GM12878 (cell line): ENCODE results near the gene DOCK2. TPM values are rescaled to one million over a fixed set of nuclear protein-coding genes. Genes with fewer than 3 reads are reported as not detected.

Source experiments
- ATAC-seq: fragments of 200-7000 bp; cut with Tn5 transposase; 3 replicates; pipeline ENCODE4 v1.9.1; 2020; ENCODE audit warnings: mild to moderate bottlenecking, moderate library complexity
- BruUV-seq: library from RNA; stranded (reverse); fragments of 400-500 nt; replicated peaks from 2 replicates; lab custom pipeline; 2021; lab: Mats Ljungman, UMichigan
- CTCF ChIA-PET: fragments of 300-600 bp; sonication (Branson Sonifier 250); formaldehyde crosslinking; extraction: SDS; loops from one replicate; lab custom pipeline; 2021; ENCODE audit warnings: inconsistent platforms; lab: Yijun Ruan, JAX
- POLR2A ChIA-PET: fragments of 350-600 bp; formaldehyde crosslinking; extraction: SDS; loops from one replicate; lab custom pipeline; 2021; ENCODE audit warnings: inconsistent platforms; lab: Charles Lee
- RAD21 ChIA-PET: fragments of 300-600 bp; sonication (Branson Sonifier 250); formaldehyde crosslinking; loops from one replicate; lab custom pipeline; 2023; ENCODE audit warnings: antibody characterized with exemption; ENCODE audit not compliant: unreplicated experiment; lab: Charles Lee
- SMC1A ChIA-PET: fragments of 300-600 bp; sonication (Branson Sonifier 250); formaldehyde crosslinking; loops from one replicate; lab custom pipeline; 2023; ENCODE audit not compliant: unreplicated experiment, uncharacterized antibody; lab: Charles Lee
- DNase-seq: peaks from one replicate; pipeline ENCODE4 v3.0.0-alpha.2; 2011; ENCODE audit warnings: low read depth, low spot score
- FAIRE-seq: peaks from 3 replicates; lab custom pipeline; 2011; peaks lifted over from hg19 to GRCh38; lab: Jason Lieb, UNC
- H2AFZ ChIP-seq: 2 replicates; pipeline ENCODE4 v1.6.0; 2011; ENCODE audit warnings: low read depth, low read length, control low read depth; ENCODE audit not compliant: control insufficient read depth
- H3K27ac ChIP-seq: 2 replicates; pipeline ENCODE4 v1.5.1; 2011; ENCODE audit warnings: control low read depth; ENCODE audit not compliant: control insufficient read depth, insufficient read depth
- H3K27me3 ChIP-seq, 2 experiments: replicated peaks in 1 of 2; 2 replicates each; pipeline versions ENCODE4 v1.6.0 to v1.6.1; 2011; ENCODE audit warnings: low read length in 1 of 2; ENCODE audit not compliant: control insufficient read depth in 2 of 2, insufficient read depth in 2 of 2
- H3K36me3 ChIP-seq, 2 experiments: 2 replicates each; pipeline ENCODE4 v1.5.1; 2011; ENCODE audit warnings: low read length in 1 of 2; ENCODE audit not compliant: control insufficient read depth in 2 of 2, insufficient read depth in 2 of 2
- H3K4me1 ChIP-seq: 2 replicates; pipeline ENCODE4 v1.6.1; 2011; ENCODE audit warnings: mild to moderate bottlenecking, low read length, moderate library complexity, mixed read lengths; ENCODE audit not compliant: control insufficient read depth, insufficient read depth
- H3K4me2 ChIP-seq: 2 replicates; pipeline ENCODE4 v1.6.0; 2011; ENCODE audit warnings: control low read depth; ENCODE audit not compliant: control insufficient read depth, insufficient read depth
- H3K4me3 ChIP-seq: fragments of 200-600 bp; sonication (generic); 2 replicates; pipeline ENCODE4 v1.5.1; 2016
- H3K79me2 ChIP-seq: 2 replicates; pipeline ENCODE4 v1.6.0; 2011; ENCODE audit warnings: low read length; ENCODE audit not compliant: control insufficient read depth, insufficient read depth
- H3K9ac ChIP-seq: 2 replicates; pipeline ENCODE4 v1.8.0; 2011; ENCODE audit warnings: low read length, control low read depth, mixed read lengths; ENCODE audit not compliant: control insufficient read depth, insufficient read depth
- H3K9me3 ChIP-seq: replicated peaks from 3 replicates; pipeline ENCODE4 v1.5.1; 2011; ENCODE audit warnings: mild to moderate bottlenecking, low read length; ENCODE audit not compliant: control insufficient read depth, insufficient read depth
- H4K20me1 ChIP-seq: 2 replicates; pipeline ENCODE4 v1.6.0; 2011; ENCODE audit not compliant: control insufficient read depth, insufficient read depth
- ESRRA ChIP-seq: IDR thresholded peaks from 2 replicates; pipeline ENCODE4 v1.6.1; 2012; ENCODE audit warnings: mild to moderate bottlenecking, low read length, improper control_type of control experiment
- PAX5 ChIP-seq: IDR thresholded peaks from 2 replicates; pipeline ENCODE4 v1.6.1; 2011; ENCODE audit warnings: low read depth, low read length, borderline replicate concordance
- YY1 ChIP-seq: IDR thresholded peaks from 2 replicates; pipeline ENCODE4 v1.6.1; 2011; ENCODE audit warnings: low read depth, mild to moderate bottlenecking, low read length
- WGBS: methylation state at CpG from one replicate; pipeline ENCODE4 v1.1.6; 2016; ENCODE audit warnings: low lambda C conversion rate; ENCODE audit not compliant: insufficient replicate concordance, insufficient coverage; ENCODE audit errors: missing lambda C conversion rate; 5-methylcytosine and 5-hydroxymethylcytosine counted together
- in situ Hi-C: fragments of 300-500 bp; cut with MboI; formaldehyde crosslinking; loops from 9 replicates; pipeline ENCODE4 v1.14.3; 2018; ENCODE audit warnings: mixed read lengths
- intact Hi-C: fragments of 100-400 bp; cut with micrococcal nuclease; formaldehyde crosslinking; loops from one replicate; pipeline ENCODE4 v1.14.2; 2022; ENCODE audit not compliant: unreplicated experiment
- polyA plus RNA-seq, 11 experiments: library from polyadenylated mRNA; depleted of rRNA in 4 of 11; unstranded in 6 of 11; stranded (reverse) in 5 of 11; fragments of >200 nt; fragmentation: Nextera tagmentation in 4 of 11; fragmentation: Illumina TruSeq in 1 of 11; extraction: Ambion mirVana in 4 of 11; extraction: Trizol in 1 of 11; gene quantifications; 1 replicate in 1 of 11; 2 replicates in 10 of 11; pipeline versions ENCODE4 v1.2.1 to v1.2.3, GENCODE V29; 2011 to 2016; ENCODE audit warnings: inconsistent platforms in 2 of 11, missing spikeins in 2 of 11, low read depth in 1 of 11
- total RNA-seq, 4 experiments: library from RNA; depleted of rRNA in 3 of 4; stranded (reverse); fragments of >200 nt in 3 of 4; fragmentation: Illumina TruSeq in 1 of 4; extraction: Trizol in 1 of 4; gene quantifications; 2 replicates each; pipeline versions ENCODE4 v1.2.1 to v1.2.3, GENCODE V29; 2013 to 2021

The DOCK2 gene
- total and polyA plus RNA-seq, 10 of the 15 experiments (the other 5 are each of a cell fraction or from before 2014, with no cell fraction given), result 34.2 to 192 (median 118) TPM

- Histone ChIP-seq H3K27ac (no peak overlapping the region), H2AFZ (no peak overlapping the region), H3K4me3 (no peak overlapping the region), H3K79me2 (no peaks in the 10 kb centered on the region), H3K4me1 (no peaks in the 10 kb centered on the region), H3K36me3 (peaks cover 42 to 43% of the 10 kb centered on the region in 2 experiments; a peak in 3 of 4 replicates), H3K27me3 (no peaks in the 10 kb centered on the region), H3K4me2 (no peak overlapping the region), H3K9ac (no peak overlapping the region), H4K20me1 (no peaks in the 10 kb centered on the region), H3K9me3 (no peaks in the 10 kb centered on the region)
- in situ Hi-C loops, result no loop called here
- intact Hi-C loops, result loop anchor here (10.0 kb wide), 1 partner anchor 371 kb away; no protein-coding TSS in a partner anchor
- CTCF ChIA-PET, result no interaction called here
- DNase-seq (no peak), FAIRE-seq (no peak), ATAC-seq (no peak)
- TF ChIP-seq YY1, result no peak
- POLR2A ChIA-PET, result interaction anchor here (0.6 kb wide), 1 partner anchor 11 kb away, joined by 3 read pairs; no protein-coding TSS in a partner anchor
- WGBS, result 83% methylated on average over 1 of the region's 1 CpG
- SMC1A ChIA-PET, result no interaction called here
- BruUV-seq, result no TSS peak
- RAD21 ChIA-PET, result no interaction called here
These were observed 439.1 kb downstream of the DOCK2 start for GRCh38 chr5:170076211-170076610.

GRCh38 chr5:170076739-170077138, 439.7 kb downstream of the DOCK2 start:
- H4K20me1 ChIP-seq, result no peaks in the 10 kb centered on the region
- no peak overlapping the region for H3K9ac ChIP-seq
- no peak overlapping the region for H3K27ac ChIP-seq
- no peaks in the 10 kb centered on the region for H3K27me3 ChIP-seq
- no peak overlapping the region for H3K4me2 ChIP-seq
- in situ Hi-C loops, result no loop called here
- H3K79me2 ChIP-seq, result no peaks in the 10 kb centered on the region
- H3K36me3 ChIP-seq, result peaks cover 41 to 48% of the 10 kb centered on the region in 2 experiments; a peak in 3 of 4 replicates
- ChIA-PET CTCF (no interaction called here), RAD21 (no interaction called here), POLR2A (no interaction called here), SMC1A (no interaction called here)
- H3K4me3 ChIP-seq, result no peak overlapping the region
- no peak for TF ChIP-seq ESRRA
- TF ChIP-seq PAX5, result no peak
- no peak overlapping the region for H2AFZ ChIP-seq
- no peak for DNase-seq
- no peaks in the 10 kb centered on the region for H3K4me1 ChIP-seq
- intact Hi-C loops, result loop anchor here (10.0 kb wide), 1 partner anchor 372 kb away; no protein-coding TSS in a partner anchor
- BruUV-seq, result no TSS peak
- no peaks in the 10 kb centered on the region for H3K9me3 ChIP-seq
- no peak for ATAC-seq
- no peak for FAIRE-seq
